ENCODE results near the gene KYNU.

KYNU gene

DNA sequence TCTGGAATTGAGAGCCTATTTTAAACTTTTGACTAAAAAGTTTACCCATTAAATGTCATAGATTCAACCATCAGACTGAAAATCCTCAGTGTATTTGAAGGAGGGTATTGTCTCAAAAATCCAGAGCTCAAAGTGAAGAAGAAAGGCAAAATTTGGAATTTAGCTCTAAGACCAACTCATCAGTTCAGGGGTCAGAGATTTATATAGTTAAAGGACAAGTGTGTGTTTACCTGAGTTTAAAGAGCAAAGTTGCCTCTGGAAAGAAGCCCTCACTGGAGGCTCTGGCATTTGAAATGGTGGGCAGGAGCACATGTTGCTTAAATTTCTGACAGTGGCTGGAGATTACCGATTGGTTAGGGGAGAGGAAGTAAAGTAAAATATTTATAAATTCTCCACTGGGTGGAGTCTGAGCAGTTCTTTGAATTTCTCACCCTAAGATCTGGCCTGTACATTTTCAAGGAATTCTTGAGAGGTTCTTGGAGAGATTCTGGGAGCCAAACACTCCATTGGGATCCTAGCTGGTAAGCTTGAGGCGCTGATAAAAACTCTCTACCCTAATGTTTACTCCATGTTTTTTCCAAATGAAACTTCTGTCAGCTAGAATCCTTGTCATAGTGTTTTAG, at the start of gene KYNU:
KYNU (plus strand) TSS at position 449 of the 623 bp plus-strand sequence. CDS start 7,704 bp downstream, outside the sequence.
- H3K27ac ChIP-seq (ENCODE audit: low read depth, low read length): no peak within 1 kb of the TSS
- no peak within 1 kb of the TSS for H3K4me3 ChIP-seq (ENCODE audit: low read length)
- H3K4me1 ChIP-seq (ENCODE audit: control insufficient read depth, insufficient read depth, low read length): no peaks in the 10 kb centered on the region
- H3K9ac ChIP-seq (ENCODE audit: low read length): no peak within 1 kb of the TSS
- H3K36me3 ChIP-seq (ENCODE audit: control insufficient read depth, insufficient read depth, low read length): no peaks in the 10 kb centered on the region
- H3K27me3 ChIP-seq (ENCODE audit: control insufficient read depth, insufficient read depth, low read length): no peaks in the 10 kb centered on the region

DNA sequence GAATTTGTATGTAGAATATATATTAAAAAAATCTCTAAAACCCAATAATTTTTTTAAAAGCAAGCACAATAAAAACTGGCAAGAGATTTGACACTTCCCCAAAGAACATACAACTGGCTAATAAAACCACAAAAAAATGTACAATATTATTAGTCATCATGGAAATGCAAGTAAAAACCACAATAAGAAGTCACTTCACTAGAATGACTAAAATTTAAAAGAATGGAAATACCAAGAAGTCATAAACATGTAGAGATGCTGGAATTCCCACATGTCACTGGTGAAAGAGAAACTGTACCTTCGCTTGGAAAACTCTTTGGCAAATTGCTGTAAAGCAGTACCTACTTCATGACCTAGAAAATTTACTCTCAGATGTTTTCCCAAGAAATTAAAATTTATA, 43.4 kb upstream of the KYNU start:
- H3K36me3 ChIP-seq (ENCODE audit: control insufficient read depth, insufficient read depth, low read length): no peaks in the 10 kb centered on the region
- H3K4me1 ChIP-seq (ENCODE audit: control insufficient read depth, insufficient read depth, low read length): no peaks in the 10 kb centered on the region
- H3K27ac ChIP-seq (ENCODE audit: low read depth, low read length): no peak overlapping the region
- H3K27me3 ChIP-seq (ENCODE audit: control insufficient read depth, insufficient read depth, low read length): no peaks in the 10 kb centered on the region
- no peak overlapping the region for H3K4me3 ChIP-seq (ENCODE audit: low read length)
- no peak overlapping the region for H3K9ac ChIP-seq (ENCODE audit: low read length)

DNA sequence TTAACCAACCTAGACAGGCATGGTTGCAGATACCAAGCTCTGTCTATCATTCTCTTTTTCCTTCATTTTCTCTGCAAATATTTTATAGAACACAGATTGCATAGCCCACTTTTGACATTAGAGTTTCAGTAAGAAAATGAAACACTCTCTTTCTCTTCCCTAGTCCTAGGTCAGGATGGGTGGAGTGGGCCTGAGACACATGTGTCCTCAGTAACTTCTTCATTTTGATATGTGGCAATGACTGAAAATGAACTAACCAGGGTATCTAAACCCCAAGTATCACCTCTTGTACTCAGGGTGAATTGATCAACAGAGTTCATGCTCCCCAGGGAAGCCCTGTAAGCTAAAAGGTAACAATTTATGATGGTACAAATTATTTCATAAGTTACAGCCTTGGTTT, 37.0 kb upstream of the KYNU start:
- H3K27me3 ChIP-seq (ENCODE audit: control insufficient read depth, insufficient read depth, low read length): no peaks in the 10 kb centered on the region
- H3K4me1 ChIP-seq (ENCODE audit: control insufficient read depth, insufficient read depth, low read length): no peaks in the 10 kb centered on the region
- H3K9ac ChIP-seq (ENCODE audit: low read length): no peak overlapping the region
- no peaks in the 10 kb centered on the region for H3K36me3 ChIP-seq (ENCODE audit: control insufficient read depth, insufficient read depth, low read length)
- H3K4me3 ChIP-seq (ENCODE audit: low read length): no peak overlapping the region
- H3K27ac ChIP-seq (ENCODE audit: low read depth, low read length): no peak overlapping the region

DNA sequence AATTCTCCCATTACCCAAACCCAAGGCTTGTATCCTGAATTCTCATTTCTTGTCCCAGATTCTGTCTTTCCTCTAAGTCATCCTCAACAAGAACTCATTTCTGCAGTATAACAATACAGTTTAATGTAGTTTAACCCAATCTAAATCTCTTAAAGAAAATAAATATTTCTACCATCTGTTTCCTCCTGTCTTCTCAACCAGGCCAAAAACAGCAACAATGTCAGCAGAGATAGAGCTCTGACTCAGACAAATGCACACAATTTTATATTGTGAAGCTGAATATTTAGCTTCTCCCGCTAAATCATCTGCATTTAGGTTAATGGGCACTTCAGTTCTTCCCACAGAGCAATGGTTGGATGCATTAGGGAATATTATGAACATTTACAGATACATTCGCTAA, 35.7 kb upstream of the KYNU start:
- Histone ChIP-seq H3K4me1 (ENCODE audit: control insufficient read depth, insufficient read depth, low read length) (no peaks in the 10 kb centered on the region), H3K27ac (ENCODE audit: low read depth, low read length) (no peak overlapping the region), H3K27me3 (ENCODE audit: control insufficient read depth, insufficient read depth, low read length) (no peaks in the 10 kb centered on the region), H3K9ac (ENCODE audit: low read length) (no peak overlapping the region), H3K36me3 (ENCODE audit: control insufficient read depth, insufficient read depth, low read length) (no peaks in the 10 kb centered on the region), H3K4me3 (ENCODE audit: low read length) (no peak overlapping the region)

DNA sequence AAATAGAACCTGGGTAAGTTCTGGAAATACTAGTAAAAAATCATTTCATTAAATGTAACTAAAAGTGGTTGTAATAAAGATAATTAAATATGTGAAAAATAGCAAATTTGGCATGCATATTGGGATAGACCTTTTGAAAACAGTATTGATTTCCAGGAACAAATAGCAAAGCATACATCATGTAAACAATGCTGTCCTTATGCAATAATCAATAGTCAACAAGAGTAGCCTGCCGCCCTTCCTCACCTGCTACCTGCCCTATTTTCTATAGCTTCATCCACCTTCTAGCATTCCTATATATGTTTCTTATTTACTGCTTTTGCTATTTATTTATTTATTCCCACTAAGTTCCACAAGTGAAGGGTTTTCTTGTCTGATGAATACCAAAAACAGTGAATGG, 35.1 kb upstream of the KYNU start:
- H3K4me1 ChIP-seq (ENCODE audit: control insufficient read depth, insufficient read depth, low read length): no peaks in the 10 kb centered on the region
- H3K27ac ChIP-seq (ENCODE audit: low read depth, low read length): no peak overlapping the region

DNA sequence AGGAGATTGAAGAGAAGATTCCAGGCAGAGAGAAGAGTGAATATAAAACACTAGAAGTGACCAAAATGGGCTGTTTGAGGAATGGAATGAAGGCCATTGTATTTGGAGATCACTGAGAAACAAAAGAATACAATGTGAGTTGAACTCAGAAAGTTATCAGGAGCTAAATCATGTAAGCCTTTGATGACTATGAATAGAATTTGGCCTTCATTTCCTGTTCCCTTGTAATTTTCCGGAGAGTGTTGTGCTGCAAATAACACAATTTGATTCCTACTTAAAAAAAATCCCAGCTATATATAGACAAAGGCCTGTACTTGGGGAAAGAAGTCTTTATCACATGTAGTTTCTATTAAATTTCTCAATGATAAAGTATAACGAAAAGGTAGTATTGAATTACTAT, 33.7 kb upstream of the KYNU start:
- H3K36me3 ChIP-seq (ENCODE audit: control insufficient read depth, insufficient read depth, low read length): no peaks in the 10 kb centered on the region
- H3K9ac ChIP-seq (ENCODE audit: low read length): no peak overlapping the region
- H3K4me3 ChIP-seq (ENCODE audit: low read length): no peak overlapping the region
- no peak overlapping the region for H3K27ac ChIP-seq (ENCODE audit: low read depth, low read length)
- H3K27me3 ChIP-seq (ENCODE audit: control insufficient read depth, insufficient read depth, low read length): no peaks in the 10 kb centered on the region
- H3K4me1 ChIP-seq (ENCODE audit: control insufficient read depth, insufficient read depth, low read length): no peaks in the 10 kb centered on the region

More for the DNA sequence above, 35.1 kb upstream of the KYNU start:
- Histone ChIP-seq H3K36me3 (ENCODE audit: control insufficient read depth, insufficient read depth, low read length) (no peaks in the 10 kb centered on the region), H3K27me3 (ENCODE audit: control insufficient read depth, insufficient read depth, low read length) (no peaks in the 10 kb centered on the region), H3K9ac (ENCODE audit: low read length) (no peak overlapping the region), H3K4me3 (ENCODE audit: low read length) (no peak overlapping the region)

DNA sequence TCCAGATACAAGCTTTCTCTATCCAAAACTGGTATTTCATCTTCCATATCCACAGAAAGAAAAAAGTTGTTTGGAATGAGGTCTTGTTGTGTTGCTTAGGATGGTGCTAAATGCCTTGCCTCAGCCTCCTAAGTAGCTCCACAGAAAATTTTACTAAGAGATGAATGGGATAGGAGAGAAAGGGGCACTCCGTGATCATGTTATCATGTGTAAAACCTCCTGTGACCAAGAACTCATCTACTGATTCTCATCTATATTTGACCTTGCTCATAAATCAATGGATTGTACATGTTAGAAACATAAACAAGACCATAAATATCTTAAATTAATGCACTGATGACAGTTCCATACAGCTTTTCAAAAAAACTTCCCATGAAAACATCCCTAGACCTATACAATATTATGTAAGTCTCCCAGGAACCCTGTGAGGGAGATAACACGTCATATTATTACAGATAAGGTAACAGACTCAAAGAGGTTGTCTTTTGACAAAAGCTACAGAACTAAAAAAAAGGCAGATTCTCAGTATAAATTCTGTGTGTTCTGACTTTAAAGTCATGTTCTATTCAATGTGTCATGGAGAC, 29.3 kb upstream of the KYNU start:
- Histone ChIP-seq H3K9ac (ENCODE audit: low read length) (no peak overlapping the region), H3K4me1 (ENCODE audit: control insufficient read depth, insufficient read depth, low read length) (no peaks in the 10 kb centered on the region), H3K27me3 (ENCODE audit: control insufficient read depth, insufficient read depth, low read length) (no peaks in the 10 kb centered on the region), H3K27ac (ENCODE audit: low read depth, low read length) (no peak overlapping the region), H3K4me3 (ENCODE audit: low read length) (no peak overlapping the region), H3K36me3 (ENCODE audit: control insufficient read depth, insufficient read depth, low read length) (no peaks in the 10 kb centered on the region)

DNA sequence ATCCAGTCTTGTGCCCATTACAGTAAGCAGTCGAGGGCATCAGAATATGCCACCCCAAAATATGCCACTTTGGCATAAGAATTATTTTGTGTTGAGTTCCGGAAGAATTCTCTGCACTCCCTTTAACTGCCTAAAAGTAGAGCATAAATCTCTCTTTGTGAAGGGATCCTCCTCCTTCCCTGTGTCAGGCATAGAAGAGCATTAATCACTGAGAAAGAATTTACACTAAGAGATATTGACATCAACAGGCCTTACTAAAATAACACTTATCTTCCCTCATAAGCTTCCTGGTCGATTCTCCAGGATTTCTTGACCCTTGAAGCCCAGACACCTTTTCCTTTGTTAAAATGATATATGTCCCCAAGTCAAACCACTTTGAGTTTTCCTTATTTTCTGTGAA, 27.6 kb upstream of the KYNU start:
- no peaks in the 10 kb centered on the region for H3K36me3 ChIP-seq (ENCODE audit: control insufficient read depth, insufficient read depth, low read length)
- H3K9ac ChIP-seq (ENCODE audit: low read length): no peak overlapping the region
- no peaks in the 10 kb centered on the region for H3K4me1 ChIP-seq (ENCODE audit: control insufficient read depth, insufficient read depth, low read length)
- H3K27ac ChIP-seq (ENCODE audit: low read depth, low read length): no peak overlapping the region
- no peaks in the 10 kb centered on the region for H3K27me3 ChIP-seq (ENCODE audit: control insufficient read depth, insufficient read depth, low read length)
- H3K4me3 ChIP-seq (ENCODE audit: low read length): no peak overlapping the region

DNA sequence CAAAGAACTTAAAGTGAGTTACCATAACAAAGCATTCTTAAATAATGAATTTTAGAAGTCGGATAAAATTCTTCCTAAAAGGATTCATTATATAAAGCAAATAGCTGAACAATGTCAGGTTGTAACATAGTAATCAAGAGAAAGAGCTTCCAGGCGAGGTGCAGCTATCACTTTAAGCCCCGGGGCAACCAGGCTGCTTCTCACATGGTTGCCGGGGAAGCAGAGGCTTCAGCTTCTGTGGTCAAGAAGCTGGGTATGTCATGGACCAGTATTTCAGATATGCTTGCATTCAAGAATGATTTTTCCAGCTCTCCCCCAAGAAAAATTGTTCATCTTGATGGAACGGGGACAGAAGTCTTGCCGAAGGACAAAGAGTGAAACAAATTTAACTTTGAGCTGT, 23.6 kb upstream of the KYNU start:
- no peaks in the 10 kb centered on the region for H3K27me3 ChIP-seq (ENCODE audit: control insufficient read depth, insufficient read depth, low read length)
- no peak overlapping the region for H3K9ac ChIP-seq (ENCODE audit: low read length)
- no peaks in the 10 kb centered on the region for H3K4me1 ChIP-seq (ENCODE audit: control insufficient read depth, insufficient read depth, low read length)
- H3K27ac ChIP-seq (ENCODE audit: low read depth, low read length): no peak overlapping the region
- no peak overlapping the region for H3K4me3 ChIP-seq (ENCODE audit: low read length)
- H3K36me3 ChIP-seq (ENCODE audit: control insufficient read depth, insufficient read depth, low read length): no peaks in the 10 kb centered on the region

DNA sequence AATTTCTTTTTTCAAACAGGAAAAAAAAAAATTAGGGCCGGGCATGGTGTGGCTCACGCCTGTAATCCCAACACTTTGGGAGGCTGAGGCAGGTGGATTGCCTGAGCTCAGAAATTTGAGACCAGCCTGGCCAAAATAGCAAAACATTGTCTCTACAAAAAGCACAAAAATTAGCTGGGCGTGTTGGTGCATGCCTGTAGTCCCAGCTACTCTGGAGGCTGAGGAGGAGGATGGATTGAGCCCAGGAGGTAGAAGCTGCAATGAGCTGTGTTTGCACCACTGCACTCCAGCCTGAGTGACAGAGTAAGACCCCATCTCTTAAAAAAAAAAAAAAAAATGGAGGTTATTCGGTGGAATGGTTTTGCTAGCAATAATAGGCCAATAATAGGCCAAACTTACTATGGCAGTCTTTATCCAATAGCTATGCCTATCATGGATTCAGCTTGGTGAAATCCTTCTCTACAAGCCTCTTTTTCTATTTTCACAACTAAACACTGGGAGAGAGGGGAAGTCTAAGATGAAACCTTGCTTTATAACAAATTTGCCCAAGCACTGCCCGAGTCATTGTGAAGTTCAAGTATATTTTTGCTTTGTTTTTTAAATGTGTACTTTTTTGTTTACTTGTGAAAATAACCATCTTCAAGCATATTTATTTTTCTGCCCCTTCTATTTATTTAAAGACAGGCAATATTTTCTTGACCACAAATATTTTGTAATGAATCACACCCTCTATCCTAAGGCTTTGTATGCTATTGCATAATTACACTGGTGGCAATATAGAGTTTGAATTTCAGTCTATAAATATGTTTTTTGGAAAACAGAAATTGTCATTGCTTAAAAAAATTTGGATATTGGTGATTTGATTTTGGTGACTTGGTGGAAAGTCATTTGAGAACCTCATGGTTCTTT, 20.0 kb upstream of the KYNU start:
- Histone ChIP-seq H3K4me1 (ENCODE audit: control insufficient read depth, insufficient read depth, low read length) (no peaks in the 10 kb centered on the region), H3K27me3 (ENCODE audit: control insufficient read depth, insufficient read depth, low read length) (no peaks in the 10 kb centered on the region), H3K4me3 (ENCODE audit: low read length) (no peak overlapping the region), H3K36me3 (ENCODE audit: control insufficient read depth, insufficient read depth, low read length) (no peaks in the 10 kb centered on the region), H3K27ac (ENCODE audit: low read depth, low read length) (no peak overlapping the region), H3K9ac (ENCODE audit: low read length) (no peak overlapping the region)

DNA sequence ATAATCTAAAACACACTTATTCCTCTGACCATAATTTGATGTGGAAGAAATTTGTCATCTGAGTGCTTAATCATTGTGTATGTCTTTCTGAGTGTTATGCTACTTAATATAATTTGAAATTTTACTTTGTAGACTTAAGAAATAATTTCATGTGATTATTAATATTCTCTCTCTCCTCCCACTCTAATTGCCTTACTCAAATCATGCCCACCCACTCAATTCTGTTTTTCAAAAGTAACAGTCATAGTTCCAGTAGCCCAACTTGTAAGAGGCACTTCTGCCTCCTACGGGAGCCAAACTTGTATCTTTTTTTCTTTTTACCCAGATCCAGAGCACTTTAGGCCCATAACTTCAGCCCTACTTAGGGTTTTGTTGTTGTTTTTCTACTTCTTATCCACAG, 18.5 kb upstream of the KYNU start:
- Histone ChIP-seq H3K36me3 (ENCODE audit: control insufficient read depth, insufficient read depth, low read length) (no peaks in the 10 kb centered on the region), H3K27ac (ENCODE audit: low read depth, low read length) (no peak overlapping the region), H3K27me3 (ENCODE audit: control insufficient read depth, insufficient read depth, low read length) (no peaks in the 10 kb centered on the region), H3K4me3 (ENCODE audit: low read length) (no peak overlapping the region), H3K4me1 (ENCODE audit: control insufficient read depth, insufficient read depth, low read length) (no peaks in the 10 kb centered on the region), H3K9ac (ENCODE audit: low read length) (no peak overlapping the region)

DNA sequence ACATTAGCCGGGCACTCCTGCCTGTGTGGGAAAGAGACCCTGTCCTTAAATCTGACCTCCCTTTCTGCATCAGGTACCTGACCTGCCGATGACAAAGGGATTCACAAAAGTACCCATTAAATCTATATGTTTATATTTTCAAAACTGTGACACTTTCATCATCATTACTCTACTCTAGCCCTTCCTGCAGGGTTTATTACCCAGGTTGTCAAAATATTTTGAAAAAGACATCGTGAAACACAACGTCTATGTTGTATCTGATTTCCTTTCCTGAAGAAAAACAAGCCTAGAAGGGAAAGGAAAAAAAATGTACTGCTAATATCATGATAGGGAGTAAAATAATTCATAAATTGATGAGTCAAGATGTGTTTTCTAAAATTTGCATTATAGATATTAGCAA, 15.2 kb upstream of the KYNU start:
- no peaks in the 10 kb centered on the region for H3K36me3 ChIP-seq (ENCODE audit: control insufficient read depth, insufficient read depth, low read length)
- no peak overlapping the region for H3K27ac ChIP-seq (ENCODE audit: low read depth, low read length)
- H3K27me3 ChIP-seq (ENCODE audit: control insufficient read depth, insufficient read depth, low read length): no peaks in the 10 kb centered on the region
- H3K4me3 ChIP-seq (ENCODE audit: low read length): no peak overlapping the region
- H3K4me1 ChIP-seq (ENCODE audit: control insufficient read depth, insufficient read depth, low read length): no peaks in the 10 kb centered on the region
- no peak overlapping the region for H3K9ac ChIP-seq (ENCODE audit: low read length)
